HepG2 (cell line): ENCODE measurements around the gene CD6. TPM values are rescaled to one million over a fixed set of nuclear protein-coding genes. Genes with fewer than 3 reads are reported as not detected.

ENCODE experiments used
- BCL6 ChIP-seq: IDR thresholded peaks from 2 replicates; pipeline ENCODE4 v1.6.1; 2016; ENCODE audit warnings: missing genetic modification reagents, missing compliant biosample characterization
- ELK4 ChIP-seq: sonication (generic); formaldehyde crosslinking; IDR thresholded peaks from 2 replicates; pipeline ENCODE4 v1.9.0; 2021; ENCODE audit warnings: missing genetic modification reagents, borderline replicate concordance
- FOXK2 ChIP-seq: fragments of 450-650 bp; IDR thresholded peaks from 2 replicates; pipeline ENCODE4 v1.6.1; 2016
- HNRNPH1 ChIP-seq: fragments of 200-400 bp; formaldehyde crosslinking; optimal IDR thresholded peaks from 2 replicates; pipeline ENCODE3; 2017; ENCODE audit warnings: mild to moderate bottlenecking, low read depth, low read length
- KLF16 ChIP-seq, 2 experiments: sonication (generic) in 1 of 2; formaldehyde crosslinking in 1 of 2; IDR thresholded peaks; 2 replicates each; pipeline versions ENCODE4 v1.6.1 to v1.8.0; 2016 to 2023; ENCODE audit warnings: missing genetic modification reagents in 2 of 2, missing compliant biosample characterization in 1 of 2
- MTA1 ChIP-seq: sonication (generic); formaldehyde crosslinking; IDR thresholded peaks from 2 replicates; pipeline ENCODE4 v1.4.0; 2020; ENCODE audit warnings: missing genetic modification reagents, mild to moderate bottlenecking, borderline replicate concordance
- NCOA2 ChIP-seq: sonication (generic); formaldehyde crosslinking; IDR thresholded peaks from 2 replicates; pipeline ENCODE4 v1.8.0; 2022; ENCODE audit warnings: inconsistent platforms
- RARG ChIP-seq: sonication (generic); formaldehyde crosslinking; IDR thresholded peaks from 2 replicates; pipeline ENCODE4 v1.4.0; 2020; ENCODE audit warnings: low read depth, mild to moderate bottlenecking, missing genetic modification reagents
- RXRA ChIP-seq: sonication (generic); formaldehyde crosslinking; IDR thresholded peaks from 2 replicates; pipeline ENCODE4 v1.5.1; 2020; ENCODE audit warnings: missing genetic modification reagents
- TBP ChIP-seq: sonication (generic); formaldehyde crosslinking; IDR thresholded peaks from 2 replicates; pipeline ENCODE4 v1.5.0; 2020; ENCODE audit warnings: missing genetic modification reagents
- TOPORS ChIP-seq: sonication (generic); formaldehyde crosslinking; IDR thresholded peaks from 2 replicates; pipeline ENCODE4 v1.8.0; 2023; ENCODE audit warnings: mild to moderate bottlenecking, missing genetic modification reagents
- ZBTB34 ChIP-seq: sonication (generic); formaldehyde crosslinking; IDR thresholded peaks from 2 replicates; pipeline ENCODE4 v1.8.0; 2022; ENCODE audit warnings: mild to moderate bottlenecking, missing genetic modification reagents
- ZNF180 ChIP-seq: sonication (generic); formaldehyde crosslinking; IDR thresholded peaks from 2 replicates; pipeline ENCODE4 v1.4.0; 2020; ENCODE audit warnings: low read depth, missing genetic modification reagents, borderline replicate concordance
- ZNF296 ChIP-seq: sonication (generic); formaldehyde crosslinking; conservative IDR thresholded peaks from 2 replicates; pipeline ENCODE4 v1.5.0; 2020; ENCODE audit warnings: mild to moderate bottlenecking, missing genetic modification reagents
- ZNF30 ChIP-seq: sonication (generic); formaldehyde crosslinking; IDR thresholded peaks from 2 replicates; pipeline ENCODE4 v1.5.0; 2020; ENCODE audit warnings: mild to moderate bottlenecking, missing genetic modification reagents
- ZNF407 ChIP-seq: sonication (generic); formaldehyde crosslinking; IDR thresholded peaks from one replicate; pipeline ENCODE4 v1.5.1; 2020; ENCODE audit warnings: mild to moderate bottlenecking, missing genetic modification reagents; ENCODE audit errors: not compliant biosample characterization
- ZNF44 ChIP-seq: sonication (generic); formaldehyde crosslinking; IDR thresholded peaks from 2 replicates; pipeline ENCODE4 v1.5.1; 2020; ENCODE audit warnings: mild to moderate bottlenecking, missing genetic modification reagents
- ZNF530 ChIP-seq: sonication (generic); formaldehyde crosslinking; IDR thresholded peaks from 2 replicates; pipeline ENCODE4 v1.5.0; 2020; ENCODE audit warnings: low read depth, mild to moderate bottlenecking, missing genetic modification reagents
- ZNF563 ChIP-seq: sonication (generic); formaldehyde crosslinking; IDR thresholded peaks from 2 replicates; pipeline ENCODE4 v1.8.0; 2022; ENCODE audit warnings: mild to moderate bottlenecking, moderate library complexity, missing genetic modification reagents
- ZNF652 ChIP-seq: IDR thresholded peaks from 2 replicates; pipeline ENCODE4 v1.6.1; 2016; ENCODE audit warnings: low read depth, borderline replicate concordance
- polyA plus RNA-seq, 8 experiments: library from polyadenylated mRNA; depleted of rRNA in 3 of 8; stranded (reverse) in 7 of 8; unstranded in 1 of 8; fragments of >200 nt; fragmentation: Illumina TruSeq in 4 of 8; extraction: Trizol in 4 of 8; gene quantifications; 2 replicates each; pipeline versions ENCODE4 v1.2.1 to v1.2.3, GENCODE V29; 2011 to 2016; ENCODE audit warnings: low read depth in 4 of 8, missing spikeins in 1 of 8, mixed read lengths in 1 of 8; ENCODE audit not compliant: insufficient read depth in 1 of 8
- total RNA-seq, 5 experiments: library from RNA; depleted of rRNA; stranded (reverse); fragments of >200 nt; fragmentation: Illumina TruSeq; extraction: Trizol; gene quantifications; 2 replicates each; pipeline ENCODE4 v1.2.3, GENCODE V29; 2016; ENCODE audit warnings: low read depth in 1 of 5

The CD6 gene
- total and polyA plus RNA-seq, 2 of the 13 experiments (the other 11 are each of a cell fraction or from before 2014, with no cell fraction given): not detected

DNA sequence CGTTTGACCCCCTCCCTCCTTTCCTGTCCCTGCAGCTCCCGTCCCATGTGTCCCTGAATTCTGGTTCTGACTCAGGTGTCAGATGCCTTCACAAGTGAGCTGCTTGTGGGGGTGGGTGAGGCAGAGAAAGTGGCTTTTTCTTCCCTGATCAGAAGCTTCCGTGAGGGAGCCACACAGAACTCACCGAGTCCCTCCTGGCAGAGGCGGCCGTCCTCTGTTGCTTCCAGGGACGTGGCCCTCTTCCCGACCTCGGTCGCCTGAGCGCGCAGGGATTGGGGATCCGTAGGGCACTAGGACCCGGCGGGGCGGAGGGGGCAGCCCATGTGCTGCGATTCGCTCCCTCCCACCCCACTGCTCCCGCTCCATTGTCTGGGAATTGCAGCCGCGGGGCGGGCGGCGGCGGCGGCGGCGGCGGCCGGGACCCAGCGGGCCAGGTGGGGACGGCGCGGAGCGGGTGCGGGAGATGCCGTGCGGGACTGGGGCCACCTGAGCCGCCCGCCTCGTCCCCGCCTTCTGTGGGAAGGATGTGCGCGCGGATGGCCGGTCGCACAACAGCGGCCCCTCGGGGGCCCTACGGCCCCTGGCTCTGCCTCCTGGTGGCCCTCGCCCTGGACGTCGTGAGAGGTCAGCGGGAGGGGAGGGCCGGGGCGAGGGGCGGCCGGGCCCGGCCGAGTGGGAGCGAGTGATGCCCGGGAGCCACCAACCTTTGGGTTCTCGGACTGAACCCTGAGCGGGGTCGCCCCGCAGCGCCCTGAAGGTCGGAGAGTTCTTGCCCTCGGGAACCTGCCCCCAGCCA lies 47.2 kb upstream of the CD6 start, which contains the start of gene TMEM132A (continued):
- TF ChIP-seq ZNF180 (CRISPR knock-in tag): no peak
- TF ChIP-seq ZNF407 (CRISPR knock-in tag): no peak
- no peak for TF ChIP-seq MTA1 (CRISPR knock-in tag)
- no peak for TF ChIP-seq KLF16 (CRISPR knock-in tag; IDR thresholded peaks at IDR 0.05)
- TF ChIP-seq ZNF563 (CRISPR knock-in tag): 0 out of 2 replicates have a peak, but pooled peaks have one; percentile 52
- no peak for TF ChIP-seq FOXK2
- no peak for TF ChIP-seq ZNF30 (CRISPR knock-in tag)
- no peak for TF ChIP-seq HNRNPH1
- no peak for TF ChIP-seq ZNF652 (CRISPR knock-in tag)
- no peak for TF ChIP-seq RARG (CRISPR knock-in tag)
- TF ChIP-seq ZNF296 (CRISPR knock-in tag): no peak
- no peak for TF ChIP-seq ZNF44
- no peak for TF ChIP-seq RXRA (CRISPR knock-in tag)
- 0 out of 2 replicates have a peak, but pooled peaks have one; percentile 62 for TF ChIP-seq TOPORS
- TF ChIP-seq ZNF530: no peak
- no peak for TF ChIP-seq BCL6 (CRISPR knock-in tag)
- TF ChIP-seq NCOA2 (CRISPR knock-in tag): 0 out of 2 replicates have a peak, but pooled peaks have one; percentile 9
- no peak for TF ChIP-seq TBP (CRISPR knock-in tag)
- no peak for TF ChIP-seq ZBTB34 (CRISPR knock-in tag)
- TF ChIP-seq ELK4: no peak
